ENCODE results near the gene LRCH1.

LRCH1 gene

DNA sequence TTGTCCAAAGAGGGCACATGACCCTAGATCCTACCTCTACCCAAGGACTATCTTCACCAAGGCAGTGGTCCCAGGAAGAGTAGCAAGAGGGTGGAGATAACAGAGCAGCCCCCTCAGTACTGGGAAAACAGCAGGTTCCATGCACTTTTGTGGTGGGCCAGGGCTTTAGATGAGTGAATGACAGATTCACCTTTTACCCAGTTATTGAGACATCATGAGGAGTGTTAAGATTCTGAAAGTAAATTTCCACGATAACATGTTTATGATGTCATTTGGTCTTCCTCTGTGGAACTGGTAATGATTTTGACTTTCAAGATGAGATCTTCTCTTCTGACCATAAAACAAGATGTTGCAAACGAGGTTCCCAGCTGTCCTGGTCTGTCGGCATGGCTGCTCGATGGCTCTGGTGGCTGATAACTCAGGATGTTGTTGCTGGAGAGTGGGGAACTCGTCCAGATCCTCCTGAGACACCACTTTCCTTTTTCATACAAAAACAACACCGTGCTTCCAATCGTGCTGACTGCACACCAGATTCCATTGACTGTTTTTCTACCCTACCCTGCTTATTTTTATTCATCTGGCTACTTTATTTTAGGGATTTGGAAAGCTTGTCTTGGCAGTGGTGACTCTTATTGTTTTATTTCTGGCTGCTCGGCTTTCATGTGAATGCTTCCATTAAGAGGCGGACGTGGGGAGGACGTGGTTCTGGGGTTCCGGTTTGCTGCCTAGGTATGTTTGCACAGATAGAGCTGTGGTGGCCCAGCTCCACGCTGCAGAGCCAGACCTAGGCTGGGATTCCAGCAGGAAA lies 88.5 kb downstream of the LRCH1 start:
- DNase-seq: no peak

GRCh38 chr13:46642254-46642653 lies 89.3 kb downstream of the LRCH1 start:
- DNase-seq: no peak

DNA sequence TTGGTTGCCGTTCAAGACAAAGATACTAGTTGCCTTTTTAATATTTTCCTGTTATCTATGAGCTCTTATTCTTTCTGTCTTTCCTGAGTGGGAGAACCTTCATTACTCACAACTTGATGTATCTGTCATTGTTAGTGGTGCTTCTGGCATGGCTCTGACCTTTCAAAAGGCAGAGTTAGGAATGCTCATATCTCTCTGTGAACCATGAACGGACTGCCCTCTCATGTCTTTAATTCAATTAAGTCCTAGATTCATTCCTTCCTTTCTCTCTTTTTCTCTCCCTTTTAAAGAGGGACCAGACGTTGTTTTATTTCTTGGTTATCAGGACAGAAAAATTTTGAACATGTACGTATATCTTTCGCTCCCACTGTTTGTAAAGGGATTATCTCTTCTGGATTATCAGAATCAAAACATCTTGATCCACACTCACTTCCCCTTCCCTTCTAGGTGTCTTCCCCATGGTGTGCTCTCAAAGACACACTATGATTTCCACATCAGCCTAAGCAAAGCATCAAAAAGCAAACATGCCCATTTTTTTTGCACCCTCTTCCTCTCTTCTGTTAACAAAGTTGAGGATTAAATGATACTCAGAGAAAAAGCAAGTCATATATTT lies 90.3 kb downstream of the LRCH1 start:
- no peak for DNase-seq

DNA sequence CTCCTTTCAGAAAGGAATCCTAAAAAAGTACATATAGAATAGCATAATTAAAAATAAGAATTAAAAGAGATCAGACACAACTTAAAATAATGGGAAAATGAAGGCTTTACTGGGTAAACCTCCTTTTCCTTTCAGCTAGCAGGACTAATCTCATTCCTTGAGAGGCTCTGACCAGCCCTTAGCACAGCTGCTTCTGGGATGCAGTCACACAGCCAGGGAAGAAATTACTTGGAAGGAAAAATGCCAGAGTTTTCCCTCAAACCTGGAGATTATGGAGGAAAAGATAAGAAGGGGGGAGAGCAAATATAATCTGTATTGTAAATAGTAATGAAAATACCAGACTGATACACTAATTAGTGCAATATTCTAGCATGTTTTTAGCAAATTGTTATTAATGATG lies 91.8 kb downstream of the LRCH1 start:
- no peak for DNase-seq

DNA sequence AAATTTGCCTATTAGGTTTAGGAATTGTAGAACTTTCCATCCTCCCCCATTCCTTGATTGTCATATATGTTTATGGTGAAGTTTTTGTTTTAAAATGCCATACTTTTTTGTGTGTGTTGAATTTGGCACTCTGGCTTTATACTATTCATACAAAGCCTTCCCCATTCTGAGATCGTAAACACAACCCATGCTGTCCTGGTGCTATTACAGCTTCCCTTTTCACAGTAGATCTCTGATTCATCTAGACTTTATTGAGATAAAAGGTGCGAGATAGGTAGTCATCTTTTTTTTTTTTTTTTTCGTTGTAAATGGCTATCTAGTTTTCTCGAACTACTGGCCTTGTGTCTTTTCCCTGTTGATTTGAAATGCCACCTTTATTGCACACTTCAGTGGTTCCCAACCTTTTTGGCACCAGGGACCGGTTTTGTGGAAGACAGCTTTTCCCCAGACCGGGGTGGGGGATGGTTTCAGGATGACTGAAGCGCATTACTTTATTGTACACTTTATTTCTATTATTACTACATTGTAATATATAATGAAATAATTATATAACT lies 94.6 kb downstream of the LRCH1 start:
- DNase-seq: no peak

DNA sequence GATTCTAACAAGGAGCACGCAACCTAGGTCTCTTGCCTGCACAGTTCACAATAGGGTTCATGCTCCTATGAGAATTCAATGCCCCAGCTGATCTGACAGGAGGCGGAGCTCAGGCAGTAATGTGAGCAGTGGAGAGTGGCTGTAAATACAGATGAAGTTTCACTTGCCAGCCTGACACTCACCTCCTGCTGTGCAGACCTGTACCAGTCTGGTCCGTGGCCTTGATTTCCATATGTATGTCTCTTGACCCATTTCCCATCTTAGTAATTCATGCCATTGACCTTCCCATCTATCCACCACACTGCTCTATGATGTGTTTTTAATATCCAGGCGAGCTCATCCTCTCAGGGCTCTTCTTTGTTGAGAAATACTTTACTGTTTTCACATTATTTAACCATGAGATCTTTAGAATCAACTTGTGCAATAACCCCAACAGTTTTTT lies 95.2 kb downstream of the LRCH1 start:
- no peak for DNase-seq

- DNase-seq: no peak
Observed at GRCh38 chr13:46649816-46650215, 96.8 kb downstream of the LRCH1 start.

DNA sequence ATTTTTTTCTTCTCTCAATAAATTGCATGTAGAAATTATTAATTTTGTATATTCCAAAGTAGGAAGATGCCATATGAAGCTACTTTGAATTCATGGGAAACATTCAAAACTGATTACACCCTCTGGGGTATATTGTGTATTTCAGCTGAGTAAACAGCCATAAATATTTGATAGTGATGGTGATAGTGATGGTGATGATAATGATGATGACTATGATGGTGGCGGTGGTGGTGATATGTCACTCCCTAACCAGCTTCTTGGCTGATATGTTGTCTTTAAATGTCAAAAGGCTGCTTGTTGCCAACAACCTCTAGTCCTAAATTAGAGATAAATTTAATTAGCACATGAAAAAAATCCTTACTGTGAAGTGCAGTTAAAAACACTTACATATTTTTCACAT lies 102.0 kb downstream of the LRCH1 start:
- no peak for DNase-seq

- no peak for DNase-seq
Observed at GRCh38 chr13:46655377-46656180, 102.6 kb downstream of the LRCH1 start.

- DNase-seq: no peak
Observed at GRCh38 chr13:46656786-46657185, 103.8 kb downstream of the LRCH1 start.

DNA sequence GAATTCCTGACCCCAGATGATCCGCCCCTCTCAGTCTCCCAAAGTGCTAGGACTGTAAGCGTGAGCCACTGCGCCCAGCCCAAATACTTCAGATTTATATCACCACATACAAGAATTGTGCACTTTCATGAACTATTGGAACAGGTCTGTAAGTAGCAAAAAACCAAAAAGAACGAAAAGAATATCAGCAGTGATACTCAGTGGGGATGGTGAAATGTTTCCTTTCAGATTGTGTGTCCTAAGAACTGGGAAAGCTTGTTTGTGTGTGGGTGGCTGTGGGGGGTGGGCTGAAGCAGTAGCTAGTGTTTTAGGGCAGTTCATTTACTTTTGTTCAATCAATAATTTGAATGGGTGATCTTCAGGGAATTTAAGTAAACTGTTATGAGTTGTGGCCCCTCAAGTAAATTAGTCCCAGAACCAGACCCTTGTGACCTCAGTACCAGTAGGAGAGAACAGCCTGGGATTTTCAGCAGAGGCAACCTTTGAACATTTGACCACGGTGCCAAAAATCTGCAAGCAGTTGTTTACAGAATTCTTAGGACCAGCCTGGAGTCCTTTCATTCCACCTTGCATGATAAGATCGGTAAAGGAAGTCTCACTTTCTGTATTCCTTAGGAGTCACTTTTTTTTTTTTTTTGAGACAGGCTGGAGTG lies 106.6 kb downstream of the LRCH1 start:
- DNase-seq: no peak

GRCh38 chr13:46660416-46660815 lies 107.4 kb downstream of the LRCH1 start:
- no peak for DNase-seq

- DNase-seq: no peak
Observed at GRCh38 chr13:46660857-46661256, 107.9 kb downstream of the LRCH1 start.

- DNase-seq: no peak
Observed at GRCh38 chr13:46662690-46663089, 109.7 kb downstream of the LRCH1 start.

DNA sequence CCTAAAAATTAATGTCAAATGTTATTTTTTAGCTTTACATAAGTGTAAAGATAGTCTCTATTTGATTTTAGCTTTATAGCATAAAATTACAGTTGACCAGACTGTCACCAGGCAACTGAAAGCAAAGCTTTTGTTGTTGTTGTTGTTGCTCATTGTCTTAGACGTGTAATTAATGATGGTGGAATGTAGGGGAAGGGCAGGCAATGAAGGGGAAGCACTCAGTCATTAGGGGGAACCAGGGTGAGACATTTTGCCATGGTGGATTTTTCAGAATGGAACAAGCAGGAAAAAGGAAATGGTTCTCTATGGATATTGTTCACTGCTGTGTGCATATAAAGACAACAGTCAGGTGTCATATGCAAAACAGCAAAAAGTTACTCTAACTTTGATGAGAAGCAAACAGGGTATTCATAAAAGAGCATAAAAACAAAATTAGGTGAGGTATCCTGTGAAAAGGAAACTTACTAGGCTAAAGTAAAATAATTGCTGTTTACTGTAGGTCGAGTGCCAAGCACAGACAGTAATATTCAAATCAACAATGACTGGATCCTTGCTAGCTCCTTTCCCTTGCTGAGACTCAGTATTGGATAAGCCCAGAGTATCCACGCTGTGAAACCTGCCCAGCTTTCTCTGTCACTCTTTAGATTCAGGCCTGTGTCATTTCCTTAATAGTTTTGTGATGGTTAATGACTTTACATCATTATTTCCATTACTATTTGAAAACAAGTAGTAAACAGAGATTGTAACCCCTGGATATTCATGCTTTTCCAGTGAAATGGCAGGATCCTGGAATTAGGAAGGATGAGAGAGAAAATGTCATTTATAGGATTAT lies 110.5 kb downstream of the LRCH1 start:
- no peak for DNase-seq

DNA sequence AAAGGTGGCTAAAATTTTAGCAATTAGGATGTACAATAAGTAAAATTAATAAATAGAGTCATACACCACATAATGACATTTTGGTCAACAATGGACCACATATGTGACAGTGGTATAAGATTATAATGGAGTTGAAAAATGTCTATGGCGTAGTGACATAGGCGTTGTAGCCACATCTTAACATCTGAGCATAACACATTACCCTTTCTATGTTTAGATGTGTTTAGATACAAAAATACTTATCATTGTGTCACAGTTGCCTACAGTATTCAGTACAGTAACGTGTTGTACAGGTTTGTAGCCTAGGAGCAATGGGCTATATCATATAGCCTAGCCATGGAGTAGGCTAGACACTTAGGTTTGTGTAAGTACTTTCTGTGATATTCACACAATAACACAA lies 111.2 kb downstream of the LRCH1 start:
- no peak for DNase-seq

- DNase-seq: no peak
Observed at GRCh38 chr13:46665248-46665632, 112.3 kb downstream of the LRCH1 start.

GRCh38 chr13:46665633-46666482 lies 112.9 kb downstream of the LRCH1 start:
- no peak for DNase-seq

GRCh38 chr13:46666727-46667456 lies 113.9 kb downstream of the LRCH1 start:
- DNase-seq: no peak

DNA sequence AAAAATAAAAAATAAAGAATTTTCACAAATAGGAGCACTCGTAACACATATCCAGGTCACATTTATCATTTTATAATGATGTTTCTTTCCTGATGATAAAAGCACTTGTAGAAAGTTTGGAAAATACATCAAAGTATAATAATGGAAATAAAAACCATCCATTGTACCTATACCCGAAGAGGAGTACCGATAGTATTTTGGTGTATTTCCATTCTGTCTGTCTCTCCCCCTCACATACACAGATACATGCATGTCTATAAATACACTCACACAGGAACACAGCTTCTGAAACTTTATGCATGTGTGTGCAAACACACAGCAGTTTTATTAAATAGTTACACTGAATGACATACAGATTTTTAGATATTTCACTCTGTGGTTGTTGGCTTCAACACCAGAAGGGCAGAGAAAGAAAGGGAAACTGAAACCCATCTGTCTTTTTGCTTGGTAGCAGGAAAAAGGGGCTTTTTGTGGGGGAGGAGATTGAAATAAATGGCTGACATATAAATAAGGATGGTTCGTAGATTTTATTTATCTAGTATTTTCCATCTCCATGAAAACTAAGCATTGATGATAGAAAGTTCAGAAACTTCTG lies 114.8 kb downstream of the LRCH1 start:
- no peak for DNase-seq

Measured in stimulated activated CD4-positive, alpha-beta T cell treated with anti-CD3 and anti-CD28 coated beads, Interleukin-2, amount 100 ng/mL, for 24 hours (primary cell).